GM18870 (cell line): Measurements from ENCODE around the gene FXYD6.
"Not testable (repeated sequence)": the region's sequence is repeated elsewhere in the genome, so short reads cannot be mapped to it uniquely, and the experiment has no call there.

Experiments used
- ATAC-seq: cut with Tn5 transposase; IDR thresholded peaks from one replicate; pipeline ENCODE4 v1.9.1; 2021; ENCODE audit warnings: moderate library complexity; ENCODE audit not compliant: unreplicated experiment

FXYD6 gene

DNA sequence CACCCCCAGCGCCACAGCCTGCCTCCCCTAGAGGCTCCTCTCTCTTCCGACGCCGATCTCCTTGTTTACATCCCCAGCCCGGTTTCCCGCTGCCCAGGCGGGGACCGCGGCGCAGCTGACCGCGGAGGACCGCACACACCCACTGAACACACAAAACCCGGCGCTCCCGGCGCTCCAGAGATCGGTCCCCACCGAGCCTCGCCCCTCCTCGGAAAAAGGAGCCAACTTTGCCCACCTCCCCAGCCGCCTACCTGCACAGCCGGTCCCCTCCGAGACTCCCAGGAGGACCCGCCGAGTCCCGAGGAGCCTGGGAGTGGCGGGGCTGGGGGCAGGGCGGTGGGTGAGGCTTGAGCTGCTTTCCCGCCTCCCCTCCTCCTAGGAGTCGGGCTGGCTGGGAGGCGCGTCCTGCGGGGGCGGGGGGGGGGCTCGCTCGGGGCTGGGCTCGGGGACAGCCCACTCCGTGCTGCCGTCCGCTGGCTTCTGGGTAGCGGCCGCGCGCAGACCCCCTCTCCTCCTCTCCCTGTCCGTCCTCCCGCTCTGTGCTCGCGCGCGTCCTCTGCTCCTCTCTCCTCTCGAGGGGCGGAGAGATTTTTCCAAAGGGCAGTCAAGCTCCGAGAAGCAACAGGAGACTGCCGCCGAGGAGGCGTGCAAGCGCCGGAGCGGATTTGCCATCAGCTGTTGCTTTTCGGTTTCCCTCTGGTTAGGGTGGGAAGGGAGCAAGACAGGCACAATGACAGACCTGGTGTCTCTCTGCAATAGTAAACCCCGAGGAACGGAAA is at the start of gene FXYD6:
Gene FXYD6, minus strand, starts transcription at position 318 of the 779 bp plus-strand sequence. CDS start 33,882 bp downstream, outside the sequence.
- no peak for ATAC-seq

DNA sequence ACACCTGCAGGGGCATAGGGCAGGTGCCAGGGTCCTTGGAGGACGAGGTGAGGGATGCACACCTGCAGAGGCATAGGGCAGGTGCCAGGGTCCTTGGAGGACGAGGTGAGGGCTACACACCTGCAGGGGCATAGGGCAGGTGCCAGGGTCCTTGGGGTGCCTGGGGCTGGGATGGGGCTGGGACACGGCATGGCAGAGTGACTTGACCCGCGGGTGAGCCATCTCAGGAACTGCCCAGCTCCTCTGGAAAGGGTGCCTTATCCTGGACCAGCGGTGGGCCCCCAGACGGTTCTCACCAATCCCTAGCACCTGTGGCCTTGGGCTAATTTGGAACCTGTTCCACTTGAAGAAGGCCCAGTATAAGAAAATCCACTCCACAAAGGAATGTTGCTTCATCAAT is 49.7 kb upstream of the FXYD6 start:
- not testable (repeated sequence) for ATAC-seq

DNA sequence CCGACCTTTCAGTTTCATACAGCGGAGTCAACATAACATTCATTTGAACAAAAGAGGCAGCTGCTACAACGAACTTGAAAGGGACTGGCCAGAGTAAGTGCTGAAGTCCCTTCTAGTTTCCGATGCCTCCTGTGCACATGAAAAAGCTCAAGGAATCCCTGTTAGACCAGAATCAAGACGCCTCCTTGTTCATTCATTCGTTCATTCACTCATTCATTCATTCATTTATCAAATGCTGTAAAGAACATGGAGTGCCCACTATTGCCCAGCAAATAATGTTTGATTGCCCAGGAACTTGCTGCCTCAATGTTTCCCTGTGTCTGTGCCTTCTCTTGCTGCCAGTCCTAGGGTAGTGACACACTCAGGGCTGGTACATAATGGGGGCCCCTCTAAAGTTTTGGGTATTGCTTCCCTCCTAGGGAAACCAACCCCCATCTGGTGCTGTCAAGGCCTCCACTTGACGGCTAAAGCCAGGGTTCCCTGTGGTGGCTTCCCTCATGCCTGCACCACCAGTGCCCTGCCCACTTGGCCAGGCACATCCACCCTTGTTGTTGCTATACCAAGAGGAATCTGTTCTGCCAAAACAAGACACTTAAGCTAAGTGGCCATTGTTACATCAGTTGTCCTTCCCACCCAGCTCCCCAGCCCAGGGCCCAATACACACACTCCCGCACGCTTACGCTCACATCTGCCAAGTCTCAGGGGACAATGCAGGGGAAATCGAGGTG is 48.9 kb upstream of the FXYD6 start:
- no peak for ATAC-seq

GRCh38 chr11:117924631-117925170 is 48.2 kb upstream of the FXYD6 start:
- ATAC-seq: no peak

GRCh38 chr11:117923773-117924172 is 47.3 kb upstream of the FXYD6 start:
- ATAC-seq: no peak

DNA sequence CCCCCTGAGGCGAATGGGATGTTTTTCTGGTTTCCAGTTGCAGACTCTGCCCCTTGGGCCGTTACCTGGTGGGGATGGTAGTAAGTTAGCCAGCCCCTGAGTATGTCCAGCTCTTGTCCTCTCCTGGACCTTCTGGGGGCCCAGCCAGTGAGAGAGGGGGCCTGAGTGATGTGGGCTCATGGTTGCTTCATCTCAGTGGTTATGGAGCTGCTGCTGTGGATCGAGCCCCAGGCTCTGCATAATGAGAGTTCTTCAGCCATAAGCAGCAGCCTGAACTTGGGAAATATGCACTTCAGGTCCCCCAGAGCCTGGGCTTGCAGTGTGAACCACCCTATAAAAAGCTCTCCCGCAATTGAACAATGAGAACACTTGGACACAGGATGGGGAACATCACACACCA is 46.8 kb upstream of the FXYD6 start:
- ATAC-seq: no peak

DNA sequence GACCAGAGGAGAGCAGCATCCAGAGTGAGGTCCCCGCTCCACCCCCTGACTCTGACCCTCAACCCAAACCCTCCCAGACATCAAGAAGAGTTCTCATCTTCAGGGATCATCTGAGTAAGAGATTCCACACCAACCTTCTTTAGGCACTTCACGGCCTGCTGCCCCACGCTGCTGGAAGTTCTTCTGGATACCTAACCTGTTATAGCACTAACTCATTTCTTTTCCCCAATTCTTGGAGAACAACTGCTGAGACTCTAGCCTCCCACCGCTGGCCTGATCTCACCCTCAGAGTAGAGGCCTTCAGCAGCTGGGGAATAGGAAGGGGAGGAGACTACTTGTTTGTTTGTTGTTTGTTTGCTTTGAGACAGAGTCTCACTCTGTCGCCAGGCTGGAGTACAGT is 45.4 kb upstream of the FXYD6 start:
- no peak for ATAC-seq

DNA sequence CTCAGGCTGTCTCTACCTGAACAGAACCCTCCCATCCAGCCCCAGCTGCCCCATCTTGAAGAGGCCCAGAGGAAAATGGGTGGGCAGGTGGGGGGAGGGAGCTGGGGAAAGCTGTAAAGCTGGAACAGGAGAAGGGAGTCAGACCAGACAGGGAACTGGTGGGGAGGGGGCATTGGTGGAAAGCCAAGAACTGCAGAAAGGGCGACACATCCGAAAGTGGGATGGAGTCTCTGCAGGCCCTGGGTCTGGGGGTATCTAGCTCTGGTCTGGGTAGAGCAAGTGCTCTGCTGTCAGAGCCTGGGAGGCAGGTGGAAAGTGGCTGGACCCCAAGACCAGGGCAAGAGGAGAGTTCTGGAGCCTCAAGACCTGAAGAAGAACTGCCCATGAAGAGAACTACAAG is 45.0 kb upstream of the FXYD6 start:
- ATAC-seq: no peak

DNA sequence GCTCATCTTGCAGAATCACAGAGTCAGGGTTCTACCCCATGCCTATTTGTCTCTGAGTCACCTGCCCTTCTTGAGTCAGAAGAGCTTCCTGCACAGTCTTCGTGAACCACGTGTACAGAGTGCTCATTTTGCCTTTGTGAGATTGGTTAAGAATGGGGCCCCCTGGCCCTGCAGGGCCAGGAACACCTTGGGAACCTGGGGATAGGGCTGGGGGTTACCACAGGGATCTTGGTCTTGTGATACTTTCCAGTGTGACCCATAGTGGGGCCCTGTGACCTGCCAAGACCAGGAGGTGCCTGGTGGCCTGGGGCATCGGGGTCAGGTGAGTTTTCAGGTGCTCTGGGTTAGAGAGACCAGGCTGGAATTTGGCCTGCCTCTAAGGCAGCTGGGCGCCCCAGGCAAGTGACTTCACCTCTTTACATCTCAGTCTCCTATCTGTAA is 43.3 kb upstream of the FXYD6 start:
- no peak for ATAC-seq

- no peak for ATAC-seq
Measured at GRCh38 chr11:117919341-117919740, 42.9 kb upstream of the FXYD6 start.

GRCh38 chr11:117918366-117919255 is 42.2 kb upstream of the FXYD6 start:
- ATAC-seq: no peak

GRCh38 chr11:117917591-117918151 is 41.2 kb upstream of the FXYD6 start:
- ATAC-seq: no peak

- no peak for ATAC-seq
Measured at GRCh38 chr11:117916956-117917355, 40.5 kb upstream of the FXYD6 start.

DNA sequence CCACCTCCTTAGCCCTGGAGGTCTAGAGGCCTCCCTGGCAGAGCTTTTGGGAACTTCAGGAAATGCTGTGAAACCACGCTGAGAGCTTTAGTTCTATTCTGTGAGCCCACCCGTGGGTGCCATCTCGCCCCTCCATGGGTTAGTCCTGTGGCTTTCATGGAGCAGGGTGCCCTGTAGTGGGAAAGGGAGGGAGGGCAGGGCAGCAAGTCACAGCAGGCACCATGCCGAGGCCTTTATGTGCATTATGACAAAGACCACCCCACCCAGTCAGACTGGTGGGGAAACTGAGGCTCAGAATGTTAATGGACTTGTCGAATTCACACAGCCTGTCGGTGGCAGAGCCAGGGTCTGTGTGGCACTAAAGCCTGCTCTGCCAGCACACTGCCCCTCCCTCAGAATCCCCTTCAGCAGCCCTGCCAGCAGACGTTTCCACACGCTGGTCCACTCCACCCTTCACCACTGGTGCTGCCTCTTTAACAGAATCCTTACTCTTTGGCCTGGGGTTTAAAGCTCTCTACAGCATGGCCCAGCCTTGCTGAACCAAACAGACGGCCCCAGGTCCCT is 39.3 kb upstream of the FXYD6 start:
- no peak for ATAC-seq

- ATAC-seq: no peak
Measured at GRCh38 chr11:117914991-117915618, 38.6 kb upstream of the FXYD6 start.

- no peak for ATAC-seq
Measured at GRCh38 chr11:117914398-117914761, 37.9 kb upstream of the FXYD6 start.

GRCh38 chr11:117913736-117914397 is 37.4 kb upstream of the FXYD6 start:
- no peak for ATAC-seq

- no peak for ATAC-seq
Measured at GRCh38 chr11:117912497-117912896, 36.0 kb upstream of the FXYD6 start.

GRCh38 chr11:117911694-117912093 is 35.2 kb upstream of the FXYD6 start:
- no peak for ATAC-seq
